GM12878 (cell line): ENCODE measurements around the gene FBXW7. TPM values are rescaled to one million over a fixed set of nuclear protein-coding genes. Genes with fewer than 3 reads are reported as not detected.

ENCODE experiments used
- ATAC-seq: fragments of 200-7000 bp; cut with Tn5 transposase; 3 replicates; pipeline ENCODE4 v1.9.1; 2020; ENCODE audit warnings: mild to moderate bottlenecking, moderate library complexity
- BruUV-seq: library from RNA; stranded (reverse); fragments of 400-500 nt; replicated peaks from 2 replicates; lab custom pipeline; 2021; lab: Mats Ljungman, UMichigan
- CTCF ChIA-PET: fragments of 300-600 bp; sonication (Branson Sonifier 250); formaldehyde crosslinking; extraction: SDS; loops from one replicate; lab custom pipeline; 2021; ENCODE audit warnings: inconsistent platforms; lab: Yijun Ruan, JAX
- POLR2A ChIA-PET: fragments of 350-600 bp; formaldehyde crosslinking; extraction: SDS; loops from one replicate; lab custom pipeline; 2021; ENCODE audit warnings: inconsistent platforms; lab: Charles Lee
- RAD21 ChIA-PET: fragments of 300-600 bp; sonication (Branson Sonifier 250); formaldehyde crosslinking; loops from one replicate; lab custom pipeline; 2023; ENCODE audit warnings: antibody characterized with exemption; ENCODE audit not compliant: unreplicated experiment; lab: Charles Lee
- SMC1A ChIA-PET: fragments of 300-600 bp; sonication (Branson Sonifier 250); formaldehyde crosslinking; loops from one replicate; lab custom pipeline; 2023; ENCODE audit not compliant: unreplicated experiment, uncharacterized antibody; lab: Charles Lee
- DNase-seq: peaks from one replicate; pipeline ENCODE4 v3.0.0-alpha.2; 2011; ENCODE audit warnings: low read depth, low spot score
- FAIRE-seq: peaks from 3 replicates; lab custom pipeline; 2011; peaks lifted over from hg19 to GRCh38; lab: Jason Lieb, UNC
- H2AFZ ChIP-seq: 2 replicates; pipeline ENCODE4 v1.6.0; 2011; ENCODE audit warnings: low read depth, low read length, control low read depth; ENCODE audit not compliant: control insufficient read depth
- H3K27ac ChIP-seq: 2 replicates; pipeline ENCODE4 v1.5.1; 2011; ENCODE audit warnings: control low read depth; ENCODE audit not compliant: control insufficient read depth, insufficient read depth
- H3K27me3 ChIP-seq, 2 experiments: replicated peaks in 1 of 2; 2 replicates each; pipeline versions ENCODE4 v1.6.0 to v1.6.1; 2011; ENCODE audit warnings: low read length in 1 of 2; ENCODE audit not compliant: control insufficient read depth in 2 of 2, insufficient read depth in 2 of 2
- H3K36me3 ChIP-seq, 2 experiments: 2 replicates each; pipeline ENCODE4 v1.5.1; 2011; ENCODE audit warnings: low read length in 1 of 2; ENCODE audit not compliant: control insufficient read depth in 2 of 2, insufficient read depth in 2 of 2
- H3K4me1 ChIP-seq: 2 replicates; pipeline ENCODE4 v1.6.1; 2011; ENCODE audit warnings: mild to moderate bottlenecking, low read length, moderate library complexity, mixed read lengths; ENCODE audit not compliant: control insufficient read depth, insufficient read depth
- H3K4me2 ChIP-seq: 2 replicates; pipeline ENCODE4 v1.6.0; 2011; ENCODE audit warnings: control low read depth; ENCODE audit not compliant: control insufficient read depth, insufficient read depth
- H3K4me3 ChIP-seq: fragments of 200-600 bp; sonication (generic); 2 replicates; pipeline ENCODE4 v1.5.1; 2016
- H3K79me2 ChIP-seq: 2 replicates; pipeline ENCODE4 v1.6.0; 2011; ENCODE audit warnings: low read length; ENCODE audit not compliant: control insufficient read depth, insufficient read depth
- H3K9ac ChIP-seq: 2 replicates; pipeline ENCODE4 v1.8.0; 2011; ENCODE audit warnings: low read length, control low read depth, mixed read lengths; ENCODE audit not compliant: control insufficient read depth, insufficient read depth
- H3K9me3 ChIP-seq: replicated peaks from 3 replicates; pipeline ENCODE4 v1.5.1; 2011; ENCODE audit warnings: mild to moderate bottlenecking, low read length; ENCODE audit not compliant: control insufficient read depth, insufficient read depth
- H4K20me1 ChIP-seq: 2 replicates; pipeline ENCODE4 v1.6.0; 2011; ENCODE audit not compliant: control insufficient read depth, insufficient read depth
- JUNB ChIP-seq: IDR thresholded peaks from 2 replicates; pipeline ENCODE4 v1.6.1; 2016; ENCODE audit warnings: antibody characterized with exemption, mild to moderate bottlenecking
- MEF2A ChIP-seq: IDR thresholded peaks from 2 replicates; pipeline ENCODE4 v1.6.1; 2011; ENCODE audit warnings: low read depth, mild to moderate bottlenecking, low read length, moderate library complexity; ENCODE audit not compliant: insufficient read depth
- MTA3 ChIP-seq: IDR thresholded peaks from 2 replicates; pipeline ENCODE4 v1.6.1; 2012; ENCODE audit warnings: low read length, inconsistent platforms, borderline replicate concordance
- NFIC ChIP-seq: IDR thresholded peaks from 2 replicates; pipeline ENCODE4 v1.6.1; 2012; ENCODE audit warnings: low read depth, mild to moderate bottlenecking, inconsistent platforms, low read length, moderate library complexity
- NR2C1 ChIP-seq: fragments of 450-650 bp; IDR thresholded peaks from 2 replicates; pipeline ENCODE4 v1.6.1; 2017; ENCODE audit warnings: antibody characterized with exemption, mild to moderate bottlenecking, moderate library complexity
- SRF ChIP-seq, 2 experiments: IDR thresholded peaks; 2 replicates each; pipeline ENCODE4 v1.6.1; 2011; ENCODE audit warnings: low read depth in 2 of 2, low read length in 2 of 2, mild to moderate bottlenecking in 1 of 2, moderate library complexity in 1 of 2
- WGBS: methylation state at CpG from one replicate; pipeline ENCODE4 v1.1.6; 2016; ENCODE audit warnings: low lambda C conversion rate; ENCODE audit not compliant: insufficient replicate concordance, insufficient coverage; ENCODE audit errors: missing lambda C conversion rate; 5-methylcytosine and 5-hydroxymethylcytosine counted together
- in situ Hi-C: fragments of 300-500 bp; cut with MboI; formaldehyde crosslinking; loops from 9 replicates; pipeline ENCODE4 v1.14.3; 2018; ENCODE audit warnings: mixed read lengths
- intact Hi-C: fragments of 100-400 bp; cut with micrococcal nuclease; formaldehyde crosslinking; loops from one replicate; pipeline ENCODE4 v1.14.2; 2022; ENCODE audit not compliant: unreplicated experiment
- polyA plus RNA-seq, 11 experiments: library from polyadenylated mRNA; depleted of rRNA in 4 of 11; unstranded in 6 of 11; stranded (reverse) in 5 of 11; fragments of >200 nt; fragmentation: Nextera tagmentation in 4 of 11; fragmentation: Illumina TruSeq in 1 of 11; extraction: Ambion mirVana in 4 of 11; extraction: Trizol in 1 of 11; gene quantifications; 1 replicate in 1 of 11; 2 replicates in 10 of 11; pipeline versions ENCODE4 v1.2.1 to v1.2.3, GENCODE V29; 2011 to 2016; ENCODE audit warnings: inconsistent platforms in 2 of 11, missing spikeins in 2 of 11, low read depth in 1 of 11
- total RNA-seq, 4 experiments: library from RNA; depleted of rRNA in 3 of 4; stranded (reverse); fragments of >200 nt in 3 of 4; fragmentation: Illumina TruSeq in 1 of 4; extraction: Trizol in 1 of 4; gene quantifications; 2 replicates each; pipeline versions ENCODE4 v1.2.1 to v1.2.3, GENCODE V29; 2013 to 2021
- TF ChIP-seq, protein P1 (sequence below): IDR thresholded peaks from 2 replicates; pipeline ENCODE4 v1.6.1; 2012; ENCODE audit warnings: low read length, inconsistent platforms
- TF ChIP-seq, protein P2 (sequence below): IDR thresholded peaks from 2 replicates; pipeline ENCODE4 v1.6.1; 2011; ENCODE audit warnings: mild to moderate bottlenecking, low read depth, low read length, moderate library complexity; ENCODE audit not compliant: insufficient replicate concordance

FBXW7 gene
- total and polyA plus RNA-seq, 10 of the 15 experiments (the other 5 are each of a cell fraction or from before 2014, with no cell fraction given) = 35.8 to 118 (median 47.2) TPM

- H4K20me1 ChIP-seq = no peaks in the 10 kb centered on the region
- no peaks in the 10 kb centered on the region for H3K27me3 ChIP-seq
- FAIRE-seq (no peak), DNase-seq (no peak), ATAC-seq (peak; percentile 62)
- no peak overlapping the region for H3K4me3 ChIP-seq
- peaks cover 7% of the 10 kb centered on the region for H3K79me2 ChIP-seq
- no peak for TF ChIP-seq MTA3
- no peak for TF ChIP-seq NR2C1
- TF ChIP-seq JUNB = peak; percentile 43; the same call in 1 of the 2 replicates
- peak; percentile 27; the same call in 1 of the 2 replicates for TF ChIP-seq MEF2A
- TF ChIP-seq SRF (IDR thresholded peaks at IDR 0.05; ENCODE audit: low read depth in 2 of 2, low read length in 2 of 2) = peak in 1 of 2 experiments; percentile 66; a peak in 1 of 4 replicates
- TF ChIP-seq, protein P1, sequence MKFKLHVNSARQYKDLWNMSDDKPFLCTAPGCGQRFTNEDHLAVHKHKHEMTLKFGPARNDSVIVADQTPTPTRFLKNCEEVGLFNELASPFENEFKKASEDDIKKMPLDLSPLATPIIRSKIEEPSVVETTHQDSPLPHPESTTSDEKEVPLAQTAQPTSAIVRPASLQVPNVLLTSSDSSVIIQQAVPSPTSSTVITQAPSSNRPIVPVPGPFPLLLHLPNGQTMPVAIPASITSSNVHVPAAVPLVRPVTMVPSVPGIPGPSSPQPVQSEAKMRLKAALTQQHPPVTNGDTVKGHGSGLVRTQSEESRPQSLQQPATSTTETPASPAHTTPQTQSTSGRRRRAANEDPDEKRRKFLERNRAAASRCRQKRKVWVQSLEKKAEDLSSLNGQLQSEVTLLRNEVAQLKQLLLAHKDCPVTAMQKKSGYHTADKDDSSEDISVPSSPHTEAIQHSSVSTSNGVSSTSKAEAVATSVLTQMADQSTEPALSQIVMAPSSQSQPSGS = peak; percentile 26; the same call in 1 of the 2 replicates
- peak; percentile 67; the same call in 1 of the 2 replicates for TF ChIP-seq NFIC
- TF ChIP-seq, protein P2, sequence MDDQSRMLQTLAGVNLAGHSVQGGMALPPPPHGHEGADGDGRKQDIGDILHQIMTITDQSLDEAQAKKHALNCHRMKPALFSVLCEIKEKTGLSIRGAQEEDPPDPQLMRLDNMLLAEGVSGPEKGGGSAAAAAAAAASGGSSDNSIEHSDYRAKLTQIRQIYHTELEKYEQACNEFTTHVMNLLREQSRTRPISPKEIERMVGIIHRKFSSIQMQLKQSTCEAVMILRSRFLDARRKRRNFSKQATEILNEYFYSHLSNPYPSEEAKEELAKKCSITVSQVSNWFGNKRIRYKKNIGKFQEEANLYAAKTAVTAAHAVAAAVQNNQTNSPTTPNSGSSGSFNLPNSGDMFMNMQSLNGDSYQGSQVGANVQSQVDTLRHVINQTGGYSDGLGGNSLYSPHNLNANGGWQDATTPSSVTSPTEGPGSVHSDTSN = no peak
- H3K4me2 ChIP-seq = peak overlapping the region; percentile 11
- no TSS peak for BruUV-seq
- peaks cover 13% of the 10 kb centered on the region for H3K4me1 ChIP-seq
- no peak overlapping the region for H3K9ac ChIP-seq
- POLR2A ChIA-PET = no interaction called here
- CTCF ChIA-PET = interaction anchor here (1.8 to 2.6 kb wide), 2 partner anchors 9 to 279 kb away, joined by 5 to 11 read pairs; no protein-coding TSS in a partner anchor
- 100% methylated on average over 1 of the region's 1 CpG for WGBS
- no peak overlapping the region for H2AFZ ChIP-seq
- peak overlapping the region; percentile 59 for H3K27ac ChIP-seq
- RAD21 ChIA-PET = interaction anchor here (1.3 to 3.4 kb wide), 2 partner anchors 10 to 13 kb away, joined by 3 to 17 read pairs; no protein-coding TSS in a partner anchor
- intact Hi-C loops (no loop called here), in situ Hi-C loops (no loop called here)
- SMC1A ChIA-PET = interaction anchor here (0.6 to 3.3 kb wide), 7 partner anchors 9 to 1138 kb away, joined by 3 to 12 read pairs (median 3); no protein-coding TSS in a partner anchor
- H3K36me3 ChIP-seq = peaks cover 0 to 5% of the 10 kb centered on the region in 2 experiments; a peak in 1 of 4 replicates
- H3K9me3 ChIP-seq = no peaks in the 10 kb centered on the region; the same call in 2 of the 3 replicates
These were observed 175.9 kb downstream of the FBXW7 start for GRCh38 chr4:152360045-152360410.
